CD14-positive monocyte (primary cell): ENCODE measurements around the gene TSPAN5. TPM values are rescaled to one million over a fixed set of nuclear protein-coding genes. Genes with fewer than 3 reads are reported as not detected.
"Not testable (repeated sequence)": the region's sequence is repeated elsewhere in the genome, so short reads cannot be mapped to it uniquely, and the experiment has no call there.

Source experiments
- DNase-seq, 3 donors: peaks; one replicate each; pipeline ENCODE4 v3.0.0-alpha.2; 2011 to 2022
- H2AFZ ChIP-seq: 2 replicates; pipeline ENCODE4 v1.6.0; 2012; ENCODE audit warnings: mild to moderate bottlenecking, low read depth, low read length, inconsistent platforms; ENCODE audit not compliant: insufficient read depth, poor library complexity, severe bottlenecking
- H3K27ac ChIP-seq, 2 donors: 1 replicate in 1 of 2; 2 replicates in 1 of 2; pipeline ENCODE4 v1.5.1; 2012 to 2013; ENCODE audit warnings: low read length in 2 of 2, control low read depth in 1 of 2, inconsistent platforms in 1 of 2, low read depth in 1 of 2, mild to moderate bottlenecking in 1 of 2
- H3K27me3 ChIP-seq, 2 donors: one replicate each; pipeline versions ENCODE4 v1.6.0 to v1.6.1; 2011 to 2013; ENCODE audit warnings: low read length in 2 of 2; ENCODE audit not compliant: control insufficient read depth in 2 of 2, insufficient read depth in 2 of 2
- H3K36me3 ChIP-seq, 2 donors: replicated peaks in 1 of 2; 1 replicate in 1 of 2; 2 replicates in 1 of 2; pipeline versions ENCODE4 v1.5.1 to v1.6.1; 2012 to 2013; ENCODE audit warnings: low read length in 2 of 2, control low read depth in 1 of 2, inconsistent platforms in 1 of 2, mild to moderate bottlenecking in 1 of 2; ENCODE audit not compliant: insufficient read depth in 2 of 2, control insufficient read depth in 1 of 2
- H3K4me1 ChIP-seq, 2 donors: 1 replicate in 1 of 2; 2 replicates in 1 of 2; pipeline versions ENCODE4 v1.5.1 to v1.6.1; 2012 to 2013; ENCODE audit warnings: low read length in 2 of 2, control low read depth in 1 of 2, inconsistent platforms in 1 of 2, mild to moderate bottlenecking in 1 of 2, moderate library complexity in 1 of 2; ENCODE audit not compliant: insufficient read depth in 2 of 2, control insufficient read depth in 1 of 2
- H3K4me2 ChIP-seq: replicated peaks from 2 replicates; pipeline ENCODE3; 2012; ENCODE audit warnings: low read length, moderate library complexity, mild to moderate bottlenecking; ENCODE audit not compliant: poor library complexity, severe bottlenecking; ENCODE audit errors: extremely low read depth
- H3K4me3 ChIP-seq, 3 experiments: fragments of 200-600 bp in 1 of 3; sonication (generic) in 1 of 3; replicated peaks in 1 of 3; 1 replicate in 2 of 3; 2 replicates in 1 of 3; pipeline ENCODE4 v1.5.1; 2011 to 2013; ENCODE audit warnings: low read length in 3 of 3, mild to moderate bottlenecking in 3 of 3, control low read depth in 2 of 3, low read depth in 2 of 3, inconsistent platforms in 1 of 3, moderate library complexity in 1 of 3
- H3K79me2 ChIP-seq: 2 replicates; pipeline ENCODE4 v1.6.0; 2012; ENCODE audit warnings: mild to moderate bottlenecking, control low read depth, inconsistent platforms, low read length, moderate library complexity; ENCODE audit not compliant: insufficient read depth
- H3K9ac ChIP-seq: 2 replicates; pipeline ENCODE4 v1.6.0; 2017; ENCODE audit warnings: low read length, mild to moderate bottlenecking; ENCODE audit not compliant: insufficient read depth, poor library complexity, severe bottlenecking
- H3K9me3 ChIP-seq, 2 donors: replicated peaks in 1 of 2; 1 replicate in 1 of 2; 2 replicates in 1 of 2; pipeline versions ENCODE4 v1.5.1 to v1.6.1; 2012 to 2013; ENCODE audit warnings: low read length in 2 of 2, control low read depth in 1 of 2; ENCODE audit not compliant: control insufficient read depth in 1 of 2, insufficient read depth in 1 of 2
- H4K20me1 ChIP-seq: 2 replicates; pipeline ENCODE4 v1.6.0; 2012; ENCODE audit warnings: mild to moderate bottlenecking, low read length, control low read depth, moderate library complexity; ENCODE audit not compliant: insufficient read depth
- H3K27ac Mint-ChIP-seq, 7 donors: one replicate each; pipeline ENCODE4 v1.8.0; 2020; ENCODE audit warnings: mild to moderate bottlenecking in 7 of 7, mixed read lengths in 7 of 7, moderate library complexity in 6 of 7, inconsistent platforms in 2 of 7
- H3K27me3 Mint-ChIP-seq, 3 donors: one replicate each; pipeline ENCODE4 v1.8.0; 2021 to 2022; ENCODE audit warnings: low read depth in 3 of 3, mild to moderate bottlenecking in 3 of 3, mixed read lengths in 3 of 3, moderate library complexity in 3 of 3, inconsistent platforms in 1 of 3
- H3K36me3 Mint-ChIP-seq, 2 donors: one replicate each; pipeline ENCODE4 v1.8.0; 2020; ENCODE audit warnings: mixed read lengths in 2 of 2, inconsistent platforms in 1 of 2, mild to moderate bottlenecking in 1 of 2
- H3K4me1 Mint-ChIP-seq: one replicate; pipeline ENCODE4 v1.8.0; 2020; ENCODE audit warnings: mild to moderate bottlenecking, mixed read lengths
- H3K4me3 Mint-ChIP-seq, 2 donors: one replicate each; pipeline ENCODE4 v1.8.0; 2020; ENCODE audit warnings: mild to moderate bottlenecking in 2 of 2, mixed read lengths in 2 of 2, moderate library complexity in 1 of 2
- H3K9me3 Mint-ChIP-seq, 7 donors: one replicate each; pipeline ENCODE4 v1.8.0; 2020 to 2022; ENCODE audit warnings: mixed read lengths in 7 of 7, mild to moderate bottlenecking in 6 of 7, moderate library complexity in 6 of 7, inconsistent platforms in 2 of 7
- CTCF ChIP-seq: fragments of 200-600 bp; IDR thresholded peaks from one replicate; pipeline ENCODE4 v1.8.0; 2022; ENCODE audit warnings: antibody characterized with exemption, mild to moderate bottlenecking
- WGBS: methylation state at CpG from one replicate; pipeline ENCODE4 v1.1.5; 2013; ENCODE audit warnings: missing lambda C conversion rate; ENCODE audit not compliant: insufficient coverage; 5-methylcytosine and 5-hydroxymethylcytosine counted together
- intact Hi-C, 2 donors: fragments of 100-400 bp; cut with micrococcal nuclease; formaldehyde crosslinking; loops; one replicate each; pipeline versions ENCODE4 v1.15.0 to v1.15.1; 2023
- polyA plus RNA-seq, 3 donors: library from polyadenylated mRNA; depleted of rRNA in 1 of 3; unstranded in 2 of 3; stranded (reverse) in 1 of 3; fragments of 300-500 nt in 2 of 3; fragments of >200 nt in 1 of 3; fragmentation: Illumina TruSeq in 2 of 3; gene quantifications; 1 replicate in 2 of 3; 2 replicates in 1 of 3; pipeline ENCODE4 v1.2.3, GENCODE V29; 2012 to 2021

The TSPAN5 gene
- polyA plus RNA-seq, 3 donors: 0.09 to 1.1 (median 0.13) TPM

GRCh38 chr4:98457422-98457821 lies 201.0 kb downstream of the TSPAN5 start:
- intact Hi-C loops, H3K36me3 Mint-ChIP-seq, H3K4me1 Mint-ChIP-seq, H4K20me1 ChIP-seq, DNase-seq, H3K4me2 ChIP-seq, H2AFZ ChIP-seq, H3K27ac Mint-ChIP-seq, H3K27ac ChIP-seq, H3K79me2 ChIP-seq, H3K9ac ChIP-seq, H3K4me3 Mint-ChIP-seq, H3K4me3 ChIP-seq, H3K4me1 ChIP-seq, H3K27me3 ChIP-seq, H3K9me3 ChIP-seq, H3K27me3 Mint-ChIP-seq, H3K36me3 ChIP-seq: not testable (repeated sequence)
- WGBS: 100% methylated on average over 4 of the region's 9 CpGs
- H3K9me3 Mint-ChIP-seq: peaks cover 4 to 17% (median 8%) of the 10 kb centered on the region in 7 donors

GRCh38 chr4:98452091-98452490 lies 206.3 kb downstream of the TSPAN5 start:
- TF ChIP-seq CTCF: no peak
- Mint-ChIP-seq H3K4me1 (peaks cover 9% of the 10 kb centered on the region), H3K9me3 (peaks cover 4 to 18% (median 11%) of the 10 kb centered on the region in 7 donors), H3K27me3 (peaks cover 0 to 3% (median 0%) of the 10 kb centered on the region in 3 donors), H3K36me3 (peaks cover 0 to 6% of the 10 kb centered on the region in 2 donors), H3K4me3 (no peak overlapping the region), H3K27ac (no peak overlapping the region)
- H3K9me3 ChIP-seq: peaks cover 3 to 6% of the 10 kb centered on the region in 2 donors
- no peak overlapping the region for H3K4me2 ChIP-seq
- no peaks in the 10 kb centered on the region for H3K27me3 ChIP-seq
- H3K27ac ChIP-seq: no peak overlapping the region
- H4K20me1 ChIP-seq: no peaks in the 10 kb centered on the region
- no peak overlapping the region for H2AFZ ChIP-seq
- intact Hi-C loops: no loop called here
- WGBS: 100% methylated on average over 1 of the region's 3 CpGs
- H3K4me1 ChIP-seq: peaks cover 2 to 6% of the 10 kb centered on the region in 2 donors
- H3K36me3 ChIP-seq: no peaks in the 10 kb centered on the region
- no peak for DNase-seq
- no peak overlapping the region for H3K9ac ChIP-seq
- no peak overlapping the region for H3K4me3 ChIP-seq
- no peaks in the 10 kb centered on the region for H3K79me2 ChIP-seq
